ENCODE results near the gene PANX1.
A peak's percentile ranks its signal among the peaks of the same experiment; 100 is the strongest.

Gene PANX1

DNA sequence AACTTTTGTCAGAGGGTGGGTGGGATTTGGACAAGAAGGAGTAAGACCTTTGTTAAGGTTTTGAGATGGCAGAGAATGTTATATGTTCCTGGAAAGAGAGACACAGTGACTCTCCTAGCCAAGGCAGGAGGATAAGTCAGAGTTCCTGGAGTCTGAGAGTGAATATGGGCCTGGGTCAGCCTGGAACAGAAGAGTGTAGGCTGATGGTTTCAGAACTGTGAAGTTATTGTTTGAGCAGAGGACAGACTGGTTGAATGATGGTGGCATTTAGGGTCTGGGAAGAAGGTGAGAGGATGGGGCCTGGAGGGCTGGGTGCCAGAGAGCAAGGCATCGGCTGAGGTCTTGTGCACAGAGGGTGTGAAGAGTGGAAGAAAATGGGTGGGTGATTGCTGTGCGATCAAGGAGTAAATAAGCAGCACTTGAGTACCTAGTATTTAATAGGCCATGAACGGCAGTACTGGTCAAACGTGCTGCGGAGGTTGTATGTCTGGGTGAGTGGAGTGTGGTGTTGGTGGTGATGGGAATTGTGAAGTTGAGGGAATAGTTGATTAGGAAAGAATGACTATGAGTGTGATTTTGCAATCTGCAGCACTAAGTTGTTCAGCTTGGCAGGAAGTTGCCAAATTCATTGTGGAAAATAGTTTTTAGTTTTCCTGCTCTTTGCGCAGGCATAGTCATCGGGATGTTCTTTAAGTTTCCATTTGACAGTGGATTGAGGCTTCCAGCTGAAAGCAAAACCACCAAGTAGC lies 1.8 kb downstream of the PANX1 start:
- peak; percentile 23 for DNase-seq

DNA sequence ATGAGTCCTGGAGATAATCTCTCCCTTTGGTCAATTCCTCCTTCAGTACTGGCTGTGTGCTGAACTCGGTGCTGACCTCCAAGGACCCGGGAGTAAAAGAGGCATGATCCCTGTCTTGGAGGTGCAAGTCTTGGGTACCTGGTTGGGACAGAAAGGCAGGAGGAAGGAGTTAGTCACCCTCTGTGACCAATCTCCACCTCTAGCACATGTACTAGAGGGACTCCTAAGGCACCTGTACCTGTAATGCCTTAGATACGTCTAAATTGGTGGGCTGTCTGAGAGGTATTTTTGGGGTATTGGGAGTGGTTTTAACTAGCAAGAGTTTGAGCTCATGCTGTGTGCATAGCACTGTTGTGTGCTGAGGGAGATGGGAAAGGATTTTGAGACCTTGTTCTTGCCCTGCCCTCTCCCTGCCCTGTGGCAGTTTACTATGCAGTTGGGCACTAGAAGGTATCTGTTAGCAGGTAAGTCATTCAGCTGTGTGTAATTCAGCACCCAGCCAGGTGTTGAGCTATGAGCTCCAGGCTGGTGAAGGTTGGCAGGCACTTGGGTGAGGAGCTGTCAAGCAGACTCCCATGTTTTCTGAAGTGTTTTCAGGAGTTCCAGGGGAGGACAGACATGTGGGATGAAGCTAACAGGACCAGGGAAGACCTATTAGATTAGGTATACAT lies 2.5 kb downstream of the PANX1 start:
- no peak for DNase-seq

DNA sequence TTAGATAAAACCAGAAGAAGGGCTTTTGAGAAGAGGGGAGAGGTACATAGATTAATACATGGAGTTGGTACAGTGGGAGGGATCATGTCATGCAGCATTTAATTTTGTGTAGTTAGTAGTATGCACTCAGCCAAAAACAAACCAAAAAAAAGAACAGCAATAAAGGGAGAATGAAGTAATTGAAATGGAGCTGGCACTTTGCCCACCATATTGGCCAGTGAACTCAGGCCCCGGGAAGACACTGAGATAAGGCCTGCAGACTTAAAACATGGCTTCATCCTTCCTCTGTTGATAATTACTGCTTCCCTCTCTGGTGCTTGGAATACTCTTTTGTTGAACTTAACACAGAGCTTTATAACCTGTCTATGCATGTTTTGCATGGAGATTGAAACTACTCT lies 3.1 kb downstream of the PANX1 start:
- DNase-seq = no peak

DNA sequence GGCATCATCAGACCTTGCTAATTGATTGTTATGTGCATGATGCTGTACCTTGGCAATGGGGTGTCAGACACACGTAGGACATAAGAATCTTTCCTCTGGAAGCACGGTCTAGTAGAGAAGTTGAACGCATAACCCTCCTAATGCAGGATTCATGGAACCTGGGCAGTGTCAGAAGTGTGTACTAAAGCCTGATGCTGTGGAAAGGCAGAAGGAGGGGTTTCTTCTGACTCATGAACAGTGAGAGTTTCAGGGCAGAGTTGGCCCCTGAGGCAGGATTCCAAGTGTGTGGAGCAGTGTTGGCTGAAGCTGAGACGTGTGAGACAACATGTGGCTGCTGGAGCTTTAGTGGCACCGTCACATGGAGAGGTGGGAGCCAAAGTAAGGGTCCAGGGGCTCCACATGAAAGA lies 3.5 kb downstream of the PANX1 start:
- DNase-seq = no peak

DNA sequence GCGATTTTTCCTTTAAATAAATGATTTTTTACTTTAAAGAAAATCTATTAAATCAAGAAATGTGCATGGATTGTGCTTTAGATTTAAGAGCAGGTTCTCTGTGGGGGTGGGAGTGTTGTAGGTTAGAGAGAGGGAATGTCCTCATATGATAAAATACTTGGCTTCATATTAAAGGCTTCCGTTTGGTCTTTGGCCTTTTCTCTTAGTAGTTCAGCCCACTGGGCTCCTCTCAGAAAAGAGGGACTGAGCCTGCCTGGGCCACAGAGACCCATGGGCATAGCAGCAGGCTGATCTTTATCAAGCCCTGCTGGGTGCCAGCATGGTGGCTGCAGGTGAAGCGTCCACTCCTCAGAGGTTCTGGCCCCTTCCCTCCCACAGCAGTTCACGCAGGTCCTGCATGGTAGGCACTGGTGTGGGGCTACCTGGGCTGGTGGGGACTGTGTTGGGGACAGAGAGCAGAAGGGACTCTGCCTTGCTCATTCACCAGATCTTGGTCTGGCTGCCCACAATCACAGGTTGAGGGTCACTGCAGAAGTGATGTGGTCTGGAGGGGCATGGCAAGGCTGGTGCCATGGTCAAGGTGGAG lies 4.3 kb downstream of the PANX1 start:
- no peak for DNase-seq

DNA sequence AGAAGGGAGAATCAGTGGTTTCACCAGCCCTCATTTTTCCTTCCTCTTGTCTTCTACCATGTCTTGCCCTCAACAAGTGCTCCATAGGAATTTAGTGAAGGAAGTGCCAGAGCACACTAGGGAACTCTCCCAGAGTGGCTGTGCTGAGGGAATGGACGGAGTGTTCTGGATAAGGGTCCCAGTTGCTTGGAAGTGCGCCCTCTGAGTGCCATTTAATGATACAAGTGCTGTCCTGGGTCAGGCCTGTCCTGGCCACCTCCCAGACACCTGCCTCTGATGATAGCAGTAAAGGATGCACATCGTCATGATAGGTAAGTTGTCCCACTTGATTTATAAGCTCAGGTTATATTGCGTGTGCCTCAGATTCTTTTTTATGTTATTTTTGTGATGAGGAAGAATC lies 5.1 kb downstream of the PANX1 start:
- no peak for DNase-seq

DNA sequence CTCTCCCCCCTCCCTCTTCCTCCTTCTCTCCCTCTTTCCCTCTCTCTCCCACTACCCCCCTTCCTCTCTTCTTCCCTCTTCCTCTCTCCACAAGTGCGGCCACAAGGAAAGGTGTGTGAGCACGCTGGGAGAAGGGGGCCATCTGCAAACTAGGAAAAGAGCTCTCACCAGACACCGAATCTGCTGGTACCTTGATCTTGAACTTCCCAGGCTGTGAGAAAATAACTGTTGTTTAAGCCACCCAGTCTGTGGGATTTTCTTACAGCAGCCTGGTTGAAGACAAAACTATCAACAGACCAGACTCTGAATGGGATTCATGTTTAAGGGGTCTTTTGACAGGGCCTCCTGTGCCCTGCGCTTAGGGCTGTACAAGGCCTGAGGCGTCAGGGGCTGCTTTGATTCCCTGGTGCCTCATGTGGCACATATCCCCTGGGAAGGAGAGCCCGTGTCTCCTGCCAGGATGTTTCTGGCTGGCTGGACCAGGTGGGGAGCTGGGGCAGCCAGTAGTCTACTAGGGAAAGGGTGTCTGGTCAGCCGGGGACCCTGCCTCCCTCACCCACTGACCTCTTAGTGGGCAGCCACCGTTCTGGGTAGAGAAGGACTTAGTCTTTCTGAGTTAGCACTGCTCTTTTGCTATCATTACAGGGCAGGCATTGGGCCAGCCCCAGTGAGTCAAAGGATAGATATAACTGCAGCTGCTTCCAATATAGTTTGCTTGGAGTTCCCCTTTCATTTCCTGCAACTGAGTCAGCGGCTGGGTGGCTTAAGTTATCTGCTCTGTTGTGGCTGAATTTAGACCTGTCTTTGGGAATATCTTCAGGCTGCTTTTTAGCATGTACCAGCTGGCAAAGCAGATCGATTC lies 6.2 kb downstream of the PANX1 start:
- DNase-seq = no peak

DNA sequence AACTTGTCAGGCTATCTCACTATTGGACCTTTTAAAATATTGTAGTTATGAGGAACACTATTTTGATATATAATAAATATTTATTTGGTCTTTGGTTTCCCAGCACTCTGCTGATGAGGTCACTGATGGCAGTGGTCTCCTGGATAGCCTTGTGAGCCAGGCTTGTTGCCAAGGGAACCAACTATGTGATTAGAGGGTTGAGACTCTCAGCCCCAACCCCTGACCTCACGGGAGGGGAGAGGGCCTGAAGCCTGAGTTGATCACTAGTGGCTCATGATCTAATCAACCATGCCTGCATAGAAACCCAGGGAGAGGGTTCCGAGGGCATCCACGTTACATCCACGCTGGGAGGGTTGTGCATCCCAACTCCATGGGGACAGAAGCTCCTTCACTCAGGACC lies 10.8 kb downstream of the PANX1 start:
- DNase-seq = no peak

DNA sequence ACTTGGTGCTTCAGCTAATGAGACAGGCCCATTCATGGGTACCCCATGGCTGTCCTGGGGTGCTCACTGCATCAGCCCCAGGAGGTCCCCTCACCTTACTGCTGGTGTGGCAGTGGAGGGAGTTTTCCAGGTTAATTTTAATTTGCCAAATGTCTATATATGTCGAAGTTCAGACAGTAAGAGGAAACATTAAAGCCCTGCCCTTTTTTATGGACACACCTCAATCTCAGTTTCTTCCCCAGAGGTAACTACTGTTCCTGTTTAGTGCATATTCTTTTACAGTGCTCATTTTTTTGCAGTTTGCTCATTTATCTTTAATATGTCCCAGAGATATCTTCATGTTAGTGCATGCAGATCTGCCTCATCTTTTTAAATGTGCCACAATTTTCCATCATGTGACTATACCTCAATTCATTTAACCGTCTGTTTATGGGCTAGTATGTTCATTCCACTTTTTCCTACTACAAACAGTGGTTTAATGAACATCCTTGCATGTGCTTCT lies 11.6 kb downstream of the PANX1 start:
- DNase-seq = no peak

DNA sequence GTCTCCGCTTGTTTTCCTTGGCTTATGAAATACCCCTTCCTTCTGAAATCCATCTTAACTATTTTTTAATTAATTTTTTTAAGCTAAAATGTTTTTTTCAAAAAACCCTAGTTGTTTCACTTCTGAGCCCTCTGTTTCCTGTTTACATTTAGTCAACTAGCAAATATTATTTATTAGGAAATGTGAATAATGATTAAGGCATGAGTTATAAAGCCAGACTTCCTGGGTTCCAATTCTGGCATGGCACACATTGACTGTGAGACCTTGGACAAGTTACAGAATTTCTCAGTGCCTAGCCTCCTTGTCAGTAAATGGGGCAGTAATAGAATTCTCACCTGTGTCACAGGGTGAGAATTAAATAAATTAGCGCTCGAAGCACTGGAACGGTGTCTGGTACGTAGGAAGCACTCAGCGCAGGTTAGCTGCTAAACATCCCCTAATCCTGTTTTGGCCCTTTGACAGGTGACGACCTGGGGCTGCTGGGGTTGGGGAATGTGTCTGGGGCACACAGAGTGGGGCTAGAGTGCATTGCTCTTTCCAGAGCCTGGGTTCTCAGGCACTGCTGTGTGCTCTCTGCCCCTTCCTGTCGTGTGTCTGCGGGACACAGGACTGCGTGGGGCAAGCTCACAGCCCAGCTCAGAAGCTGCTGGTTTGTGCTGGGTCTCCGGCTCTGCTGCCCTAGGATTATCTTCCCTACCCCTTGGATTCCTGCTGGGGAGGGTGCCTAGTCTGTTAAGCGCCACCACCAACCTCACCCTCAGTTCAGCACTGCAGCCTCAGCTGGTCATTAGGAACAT lies 13.1 kb downstream of the PANX1 start:
- DNase-seq = no peak

DNA sequence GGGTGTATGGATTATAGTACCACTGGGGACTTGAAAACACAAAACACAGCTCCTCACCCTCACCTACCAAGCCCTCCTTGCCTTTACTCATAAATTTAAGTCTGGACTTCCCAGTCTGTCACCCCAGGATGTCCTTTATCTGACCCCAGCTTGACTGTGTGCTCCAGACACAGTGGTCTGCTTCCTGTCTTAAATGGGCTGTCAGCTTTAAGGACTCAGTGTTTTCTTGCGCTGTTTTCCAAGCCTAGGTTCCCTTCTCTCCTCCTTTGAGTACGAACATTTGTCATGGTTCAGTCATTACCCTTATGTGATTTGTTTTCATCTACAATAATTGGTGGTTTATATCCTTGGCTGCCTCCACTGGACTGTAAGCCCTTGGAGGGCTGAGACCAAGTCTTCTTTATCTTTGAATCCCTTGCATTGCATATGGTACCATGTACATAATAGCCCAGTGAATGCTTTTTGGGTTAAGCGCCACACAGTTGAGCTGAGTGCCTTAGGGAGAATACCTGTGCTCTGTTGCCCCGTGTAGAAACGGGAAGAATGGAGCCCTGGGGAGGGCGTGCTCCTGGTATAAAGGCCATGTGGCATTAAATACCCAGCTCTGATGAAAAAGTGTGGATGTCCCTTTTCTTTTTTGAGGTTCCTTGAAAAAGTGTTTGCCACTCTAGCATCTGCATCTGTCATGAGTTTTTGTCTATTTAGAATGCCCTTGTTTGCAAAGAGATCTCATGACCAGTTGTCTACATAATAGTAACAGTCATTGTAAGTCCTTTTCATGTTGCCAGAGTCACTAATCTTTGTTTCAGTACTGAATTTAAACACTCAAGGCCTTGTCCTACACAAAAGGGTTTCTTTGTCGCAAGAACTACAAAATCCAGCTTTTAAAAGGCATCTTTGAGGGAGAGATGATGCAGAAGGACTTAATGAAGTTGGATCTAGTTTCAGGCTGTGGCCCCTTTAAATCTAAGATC lies 14.0 kb downstream of the PANX1 start:
- DNase-seq = no peak

DNA sequence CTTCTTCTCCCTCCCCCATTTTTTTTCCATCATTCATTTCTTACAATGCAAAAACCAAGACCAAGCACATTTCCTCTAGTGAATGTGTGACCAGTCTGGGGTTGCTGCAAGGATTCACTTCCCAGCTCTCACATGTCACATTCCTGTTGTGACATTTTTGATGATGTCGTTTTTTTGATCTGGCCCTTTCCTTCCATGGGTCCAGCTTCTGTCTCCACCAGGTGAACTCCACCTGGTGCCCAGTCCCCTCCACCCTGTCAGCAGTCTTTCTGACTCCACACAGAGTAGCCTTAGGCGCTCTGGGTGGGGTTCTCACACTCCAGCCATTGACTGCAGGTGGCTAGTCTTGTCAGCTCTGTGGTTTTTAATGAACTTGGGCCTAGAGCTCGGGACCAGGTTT lies 15.6 kb downstream of the PANX1 start:
- no peak for DNase-seq

DNA sequence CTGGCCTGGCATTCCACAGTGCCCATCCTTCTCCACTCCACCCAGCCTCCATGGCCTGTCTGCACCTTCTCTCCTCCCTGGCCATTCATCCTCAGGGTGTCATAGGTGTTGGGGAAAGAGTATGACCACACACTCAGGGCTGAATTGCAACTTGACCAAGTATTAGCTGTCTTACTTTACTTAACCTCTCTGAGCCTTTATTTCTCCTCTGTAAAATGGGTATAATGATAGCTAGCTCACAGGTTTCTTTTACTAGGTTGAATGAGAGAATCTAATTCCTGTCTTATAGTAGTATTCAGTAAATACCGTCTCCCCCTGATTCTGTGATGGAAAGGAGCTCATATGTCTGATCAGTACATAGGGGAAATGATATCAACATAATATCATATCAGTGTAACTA lies 16.0 kb downstream of the PANX1 start:
- DNase-seq = no peak

DNA sequence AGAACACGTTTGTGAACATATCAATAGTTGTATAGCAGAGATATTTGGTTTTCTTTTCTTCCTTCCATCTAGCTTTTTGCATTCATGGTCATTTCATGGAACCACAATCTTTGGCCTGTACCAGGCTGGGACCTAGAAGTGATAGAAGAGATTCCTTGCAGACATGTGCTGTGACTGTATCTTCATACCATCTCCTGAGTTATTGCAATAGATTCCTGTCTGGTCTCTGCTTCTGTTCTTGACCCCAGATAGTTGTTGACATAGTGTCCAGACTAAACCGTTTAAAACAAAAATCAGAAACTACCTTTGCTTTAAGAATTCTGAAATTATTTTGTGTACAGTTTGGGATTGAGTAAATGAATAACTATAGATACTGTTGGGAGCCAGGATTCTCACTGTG lies 16.8 kb downstream of the PANX1 start:
- DNase-seq = no peak

DNA sequence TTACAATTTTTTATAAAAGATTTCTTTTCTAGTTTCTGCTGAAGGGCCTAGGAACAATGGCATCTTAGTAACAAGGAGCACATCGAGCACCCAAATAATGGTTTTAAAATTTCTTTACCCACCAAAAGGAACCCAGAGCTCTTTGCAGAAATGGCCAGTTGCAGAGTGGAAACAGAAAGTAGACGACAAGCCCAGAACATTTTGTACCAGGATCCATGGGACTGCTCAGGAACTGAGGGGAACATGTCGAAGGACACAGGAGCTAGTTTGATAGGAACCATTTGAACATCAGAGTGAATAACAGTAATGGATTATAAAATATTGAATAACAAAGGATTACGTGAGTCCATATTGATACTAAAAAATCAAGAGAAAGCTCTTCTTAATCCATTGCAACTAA lies 17.3 kb downstream of the PANX1 start:
- no peak for DNase-seq

DNA sequence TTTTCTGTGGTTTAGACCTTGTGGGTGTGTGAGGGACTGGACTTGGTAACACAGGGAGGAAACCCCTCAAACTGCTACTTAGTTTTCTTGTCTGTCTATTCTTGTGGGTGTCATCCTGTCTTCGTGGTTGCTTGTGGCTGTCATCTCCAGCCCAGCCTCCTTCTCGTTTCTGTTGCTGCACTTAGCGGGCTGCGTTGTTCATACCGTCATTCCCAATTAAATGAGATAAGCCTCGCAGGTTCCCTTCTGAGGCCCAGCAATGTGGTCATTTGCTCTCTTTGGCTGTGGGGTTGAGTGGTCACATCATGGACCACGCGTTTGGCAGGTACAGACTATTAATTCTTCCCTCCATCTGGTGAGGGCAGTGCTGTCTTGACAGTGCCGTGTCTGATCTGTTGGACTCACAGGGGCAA lies 18.8 kb downstream of the PANX1 start:
- DNase-seq = no peak

DNA sequence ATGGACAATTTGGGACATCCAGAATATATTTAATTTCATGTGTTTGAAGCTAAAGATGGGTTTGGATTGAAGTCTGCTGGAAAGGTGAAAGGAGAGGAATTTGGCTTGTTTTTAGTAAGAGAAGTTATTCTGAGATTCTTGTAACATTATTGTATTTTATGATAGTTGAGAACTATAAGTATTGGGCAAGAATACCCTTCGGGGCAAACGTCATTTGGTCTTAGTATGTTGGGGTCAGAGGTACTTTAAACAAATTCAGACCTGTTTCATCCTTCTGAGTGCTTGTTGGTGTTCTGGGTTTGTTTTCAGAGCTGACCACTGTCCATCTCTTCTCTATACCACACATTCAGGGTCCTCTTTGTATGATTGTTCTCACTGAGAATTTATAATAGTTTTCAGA lies 19.5 kb downstream of the PANX1 start:
- DNase-seq = no peak

DNA sequence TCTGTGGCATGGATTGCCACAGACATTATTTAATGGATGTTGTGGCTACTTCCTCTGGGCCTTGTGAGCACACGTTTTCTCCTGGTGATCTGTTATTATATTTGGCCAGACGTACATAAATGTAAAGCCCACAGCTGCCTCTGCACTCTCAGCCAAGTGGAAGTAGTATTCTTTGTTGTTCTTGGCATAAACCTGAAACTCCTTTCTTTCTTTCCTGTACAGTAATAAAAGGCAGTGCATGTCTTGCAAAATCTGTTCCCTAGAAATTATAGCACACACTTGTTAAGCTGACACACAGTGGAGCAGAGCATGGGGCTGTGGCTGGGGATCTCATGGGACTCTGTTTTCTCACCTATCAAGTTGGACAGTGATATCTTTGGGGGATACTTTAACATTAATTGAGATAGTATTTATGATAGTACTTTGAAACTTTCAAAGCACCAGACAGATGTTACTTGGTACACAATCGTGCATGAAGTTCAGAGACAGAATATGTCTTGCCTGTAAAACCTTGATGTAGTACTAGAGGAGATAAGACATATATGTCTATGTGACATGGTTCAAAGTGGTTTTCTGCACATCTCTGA lies 20.9 kb downstream of the PANX1 start:
- DNase-seq = no peak

DNA sequence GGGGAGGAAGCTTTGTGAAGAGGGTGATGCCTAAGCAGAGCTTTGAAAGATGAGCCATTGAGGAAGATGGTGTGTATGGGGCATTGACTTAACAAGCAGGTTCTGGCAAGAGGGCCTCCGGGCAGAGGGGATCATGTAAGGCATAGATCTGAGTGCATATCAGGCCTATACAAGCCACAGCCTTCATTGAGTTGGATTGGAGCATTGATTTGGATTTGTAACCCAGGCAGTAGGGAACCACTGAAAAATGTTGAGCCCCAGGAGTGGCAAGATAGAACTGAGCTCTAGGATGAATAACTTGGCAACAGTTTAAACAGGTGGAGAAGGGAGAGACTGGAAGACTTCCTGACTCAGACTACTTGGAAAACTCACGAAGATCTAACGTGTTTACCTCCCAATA lies 21.4 kb downstream of the PANX1 start:
- no peak for DNase-seq

Measured in DMS79 (cell line).